NOMO-1 treated with dmso at 0.1 percent for 144 hours (cell line): Measurements from ENCODE around the gene LRRC18.

ENCODE experiments used
- DNase-seq: peaks from one replicate; lab custom pipeline; 2025; ENCODE audit not compliant: unreplicated experiment; lab: John Stamatoyannopoulos, UW

The LRRC18 gene

DNA sequence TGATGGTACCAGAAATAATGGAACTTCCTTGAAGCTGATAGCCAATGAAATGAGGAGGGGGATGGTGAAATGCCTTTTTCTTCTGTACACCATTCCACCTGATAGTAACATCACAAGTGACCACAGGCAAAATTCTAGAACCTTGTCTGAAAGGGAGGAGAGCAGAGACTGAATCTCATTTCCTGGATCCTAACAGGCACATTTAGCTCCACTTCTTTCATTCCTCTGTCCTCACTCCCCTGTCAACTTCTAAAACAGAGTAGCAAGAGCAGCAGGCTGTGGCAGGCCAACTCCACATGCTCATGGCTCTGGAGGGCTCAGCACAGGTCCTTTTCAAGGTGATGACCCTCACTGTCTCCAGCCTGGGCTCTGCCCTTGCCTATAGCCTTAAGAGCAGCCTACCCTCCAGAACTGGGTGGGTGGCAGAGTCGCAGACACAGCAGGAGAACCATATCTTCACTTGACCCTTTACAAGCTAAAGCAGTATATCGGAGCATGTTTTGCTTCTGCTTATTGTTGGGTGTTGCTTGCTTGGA lies at the start of gene LRRC18:
LRRC18 (minus strand) TSS at position 51 of the 536 bp plus-strand sequence. CDS start 25,685 bp downstream, outside the sequence.
- DNase-seq = no peak

DNA sequence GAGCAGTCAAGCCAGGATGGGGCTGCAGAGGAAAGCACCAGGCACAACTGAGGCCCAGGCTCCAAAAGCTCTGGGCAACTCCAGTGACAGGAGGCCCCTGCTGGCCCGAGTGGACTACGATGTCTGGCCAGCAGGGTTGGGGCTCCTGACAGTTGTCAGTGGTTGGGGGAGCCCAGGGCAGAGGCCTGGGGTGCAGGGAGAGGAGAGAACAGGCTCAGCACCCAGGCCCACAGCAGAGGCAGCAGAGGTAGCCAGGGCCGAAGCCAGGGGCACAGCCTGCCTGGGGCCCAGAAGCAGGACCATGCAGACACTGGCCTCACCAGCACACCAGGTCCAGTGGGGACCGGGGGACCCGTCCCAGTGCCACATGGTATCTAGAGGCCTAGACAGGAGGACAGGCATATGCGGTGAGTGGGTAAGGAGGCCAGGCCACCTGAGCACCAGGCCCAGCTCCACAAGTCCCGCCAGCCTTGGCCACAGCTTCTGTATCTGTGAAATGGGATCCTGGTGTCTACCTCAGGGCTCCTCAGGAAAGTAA lies 46.0 kb upstream of the LRRC18 start:
- no peak for DNase-seq

DNA sequence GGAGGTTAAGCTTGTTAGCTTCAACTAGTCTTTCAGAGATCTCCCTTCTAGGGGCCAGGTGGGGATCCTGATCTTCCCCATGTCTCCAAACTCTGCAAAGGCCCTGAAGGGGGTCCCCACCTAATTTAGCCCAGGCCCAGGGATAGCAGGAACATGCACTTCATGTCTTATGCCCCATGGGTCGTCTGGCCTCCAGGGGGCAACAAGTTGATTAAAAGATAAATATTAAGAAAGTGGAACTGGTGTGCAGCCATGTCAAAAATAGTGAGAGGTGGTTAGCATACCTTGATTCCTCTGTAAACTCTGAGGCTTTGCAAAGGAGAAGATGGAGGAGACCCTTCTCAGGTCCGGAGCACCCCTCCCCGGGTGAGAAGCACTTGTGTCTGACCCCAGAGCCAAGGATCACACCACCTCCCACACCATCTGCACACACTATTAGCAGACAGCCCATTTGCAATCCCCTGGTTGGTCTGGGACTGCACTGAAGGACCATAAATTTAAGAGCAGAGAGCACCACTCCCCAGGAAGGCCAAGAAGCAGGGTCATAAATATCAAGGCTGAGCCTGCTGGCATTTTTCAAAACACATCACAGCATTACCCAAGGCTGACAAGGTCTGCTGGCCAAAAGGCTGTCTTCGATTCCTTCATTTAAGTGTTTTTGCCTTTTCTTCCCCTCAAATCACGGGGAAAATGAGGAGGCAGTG lies 44.2 kb upstream of the LRRC18 start:
- DNase-seq = no peak

DNA sequence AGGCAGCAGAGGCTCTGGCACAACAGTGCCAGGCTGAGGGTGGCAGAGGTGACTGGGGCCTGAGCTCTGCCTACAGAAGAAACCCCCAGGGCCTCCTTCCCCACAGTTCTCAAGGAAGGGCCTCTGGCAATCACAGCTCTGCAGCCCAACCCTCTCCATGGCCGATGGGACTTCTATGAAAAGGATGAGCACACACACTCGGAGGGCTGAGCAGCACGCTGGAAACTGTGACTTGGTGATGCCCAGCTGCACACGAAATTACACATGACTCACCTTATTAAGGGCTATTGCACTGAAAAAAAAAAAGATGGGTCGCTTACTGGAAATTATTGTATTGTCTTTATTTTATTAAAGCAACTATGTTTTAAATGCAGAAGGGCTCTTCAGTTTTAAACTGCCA lies 42.9 kb upstream of the LRRC18 start:
- DNase-seq = no peak

DNA sequence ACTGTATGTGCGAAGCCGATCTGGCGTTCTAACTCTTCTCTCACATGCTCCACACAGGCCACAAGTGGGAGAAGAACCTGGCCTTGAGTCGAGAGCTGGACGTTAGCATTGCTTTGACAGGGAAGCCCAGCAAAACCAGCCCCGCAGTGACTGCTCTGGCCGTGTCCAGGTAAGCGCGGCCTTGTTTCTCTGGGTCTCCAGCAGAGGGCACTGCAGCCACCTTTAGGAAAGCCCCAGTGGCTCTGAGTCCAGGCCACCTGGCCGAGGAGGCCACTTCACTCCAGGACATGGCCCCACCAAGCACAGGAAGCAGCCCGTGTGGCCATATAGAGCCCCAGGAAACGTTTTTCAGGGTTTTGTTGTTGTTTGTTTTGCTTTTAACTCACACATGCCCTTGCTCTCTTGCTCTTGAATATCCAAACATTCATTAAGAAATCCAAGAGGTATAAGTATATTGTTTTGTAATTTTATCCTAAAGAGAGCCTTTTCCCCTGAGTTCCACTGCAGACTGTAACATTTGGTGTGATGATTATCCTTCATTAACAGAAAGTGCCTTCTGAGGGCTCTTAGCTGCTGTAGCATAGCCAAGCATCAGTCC lies 41.8 kb upstream of the LRRC18 start:
- DNase-seq = no peak

DNA sequence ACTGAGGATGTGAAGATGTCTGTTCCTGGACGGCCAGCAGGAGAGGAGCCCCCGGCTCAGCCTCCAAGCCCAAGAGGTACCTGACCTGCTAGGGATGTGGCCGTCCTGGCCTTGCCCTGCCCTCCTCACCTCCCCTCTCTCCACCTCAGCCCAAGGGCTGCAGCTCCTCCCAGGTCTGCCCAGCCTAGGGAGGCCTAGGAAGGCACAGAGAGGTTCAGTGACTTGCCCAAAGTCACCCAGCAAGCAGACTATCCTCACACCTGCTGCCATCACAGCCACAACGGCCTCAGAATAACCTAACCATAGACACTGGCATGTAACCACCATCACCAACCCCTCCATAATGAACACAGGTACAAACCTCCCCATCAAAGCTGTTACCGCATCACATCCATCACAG lies 38.7 kb upstream of the LRRC18 start:
- DNase-seq = no peak

DNA sequence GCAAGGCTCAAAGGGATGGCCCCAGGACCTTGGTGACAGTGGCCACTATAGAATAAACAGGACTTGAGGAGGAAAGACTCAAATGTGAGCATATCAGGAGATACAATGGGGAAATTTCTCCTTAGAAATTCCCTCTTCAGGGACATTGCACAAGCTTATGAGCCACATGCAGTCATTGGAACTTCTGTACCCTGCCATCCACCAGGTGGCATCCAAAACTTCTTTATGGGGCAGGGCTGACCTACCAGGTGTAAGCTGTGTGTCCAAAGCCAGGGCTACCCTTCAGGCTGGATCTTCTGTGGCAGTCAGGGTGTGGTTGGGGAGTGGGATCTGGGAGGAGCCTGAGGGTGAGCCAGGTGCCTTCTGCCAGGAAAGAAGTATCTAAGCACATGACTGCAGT lies 36.6 kb upstream of the LRRC18 start:
- no peak for DNase-seq

DNA sequence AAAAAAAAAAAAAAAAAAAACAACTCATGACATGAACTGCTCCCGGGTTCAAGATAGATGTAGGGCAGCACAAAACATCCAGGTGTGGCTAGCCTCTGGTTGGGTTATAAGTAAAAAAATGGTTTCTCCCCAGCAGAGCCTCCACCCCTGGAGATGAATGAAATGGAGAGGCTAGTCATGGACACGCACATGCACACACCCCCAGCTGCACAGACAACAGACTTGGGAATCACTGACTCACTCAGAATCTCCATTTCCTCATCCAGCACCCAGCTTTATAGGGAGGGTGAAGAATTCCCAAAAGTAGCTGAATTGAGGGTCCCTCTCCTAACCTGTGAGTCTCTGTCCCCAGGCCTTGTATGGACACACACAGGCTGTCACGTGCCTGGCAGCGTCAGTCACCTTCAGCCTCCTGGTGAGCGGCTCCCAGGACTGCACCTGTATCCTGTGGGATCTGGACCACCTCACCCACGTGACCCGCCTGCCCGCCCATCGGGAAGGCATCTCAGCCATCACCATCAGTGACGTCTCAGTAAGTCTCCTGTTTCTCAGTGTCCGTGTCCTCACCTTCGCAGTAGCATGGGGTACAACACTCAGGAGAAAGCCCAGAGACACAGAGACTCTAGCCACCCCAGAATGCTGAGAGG lies 35.0 kb upstream of the LRRC18 start:
- no peak for DNase-seq

DNA sequence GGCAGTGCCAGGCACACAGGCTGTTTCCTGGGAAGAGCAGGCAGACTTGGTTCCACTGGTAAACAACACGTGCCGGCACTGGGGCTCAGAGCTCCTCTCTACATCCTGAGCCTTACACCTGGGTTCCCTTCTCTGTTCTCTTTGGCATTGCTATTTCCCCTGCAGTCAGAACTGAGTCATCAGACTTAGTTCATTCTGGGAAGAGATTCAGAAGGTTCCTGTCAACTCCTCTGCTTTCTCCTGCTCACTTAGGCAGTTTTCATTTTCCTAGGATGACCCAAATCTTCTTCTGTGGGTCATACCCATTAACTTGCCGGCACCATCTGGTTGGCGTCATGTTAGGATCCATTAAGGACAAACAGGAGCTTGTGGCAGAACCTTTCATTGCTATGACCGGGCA lies 33.4 kb upstream of the LRRC18 start:
- no peak for DNase-seq

DNA sequence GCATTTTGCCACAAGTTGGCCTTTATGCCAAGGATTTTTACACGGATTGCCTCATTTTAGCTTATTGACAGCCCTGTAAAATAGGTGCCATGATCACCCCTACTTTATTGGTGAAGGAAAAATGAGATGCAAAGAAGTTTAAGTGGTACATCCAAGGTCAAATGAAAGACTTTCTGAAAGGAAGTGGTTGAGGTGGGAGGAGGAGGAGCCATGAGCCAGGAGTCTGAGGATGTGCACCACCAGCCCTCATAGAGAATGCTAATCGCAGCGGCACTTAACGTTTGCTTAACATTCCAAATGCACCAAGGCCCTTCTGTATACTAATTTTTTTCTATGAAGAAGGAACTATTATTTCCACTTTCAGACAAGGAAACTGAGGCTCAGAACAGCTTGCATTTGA lies 31.0 kb upstream of the LRRC18 start:
- DNase-seq = no peak

DNA sequence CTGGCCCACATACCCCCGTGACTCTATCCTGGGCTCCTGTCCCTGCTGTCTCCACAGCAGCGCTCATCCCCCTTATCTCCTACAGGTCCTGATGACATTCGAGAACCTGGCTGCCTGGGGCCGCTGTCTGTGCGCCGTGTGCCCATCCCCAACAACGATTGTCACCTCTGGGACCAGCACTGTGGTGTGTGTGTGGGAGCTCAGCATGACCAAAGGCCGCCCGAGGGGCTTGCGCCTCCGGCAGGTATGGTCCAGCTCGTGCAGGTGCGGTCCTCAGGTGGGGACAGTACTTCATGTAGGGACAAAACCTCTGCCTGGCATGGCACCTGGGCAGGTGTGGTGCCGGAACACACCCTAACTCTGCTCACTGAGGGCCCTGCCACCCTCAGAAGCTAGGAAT lies 30.4 kb upstream of the LRRC18 start:
- no peak for DNase-seq

DNA sequence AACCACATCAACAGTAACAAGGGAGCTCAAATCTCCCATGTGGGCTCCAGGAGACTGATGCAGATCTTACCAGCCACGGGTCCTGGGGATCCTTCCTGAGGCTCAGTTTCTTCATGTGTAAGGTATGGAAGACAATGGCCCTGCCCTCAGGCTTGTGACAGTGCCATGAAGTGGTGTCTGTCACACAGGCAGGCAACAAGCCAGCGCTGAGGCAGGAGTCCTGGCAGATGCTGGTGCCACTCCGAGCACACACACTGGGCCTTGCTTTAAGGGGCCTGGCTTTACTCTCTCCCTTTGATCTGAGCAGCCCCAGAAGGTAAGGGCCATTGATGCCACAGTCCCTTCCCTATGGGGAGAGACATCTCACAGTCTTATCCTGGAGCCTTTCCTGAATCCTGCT lies 28.4 kb upstream of the LRRC18 start:
- DNase-seq = no peak

DNA sequence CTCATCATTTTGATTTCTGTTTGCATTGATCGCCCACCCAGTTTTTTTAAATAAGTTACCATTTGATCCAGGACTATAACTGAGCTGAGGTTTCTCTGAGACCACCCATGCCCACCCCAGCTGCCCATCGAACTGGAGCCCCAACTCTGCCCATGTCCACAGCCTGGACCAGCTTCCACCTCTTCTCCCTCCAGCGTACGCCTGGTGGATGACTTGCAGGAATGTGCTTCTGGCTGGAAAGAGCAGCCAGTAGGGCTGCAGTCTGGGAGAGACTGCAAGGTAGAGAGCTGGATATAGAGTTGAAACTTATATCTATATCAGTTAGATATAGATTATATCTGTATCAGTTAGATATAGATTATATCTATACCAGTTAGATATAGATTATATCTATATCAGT lies 25.8 kb upstream of the LRRC18 start:
- DNase-seq = no peak

DNA sequence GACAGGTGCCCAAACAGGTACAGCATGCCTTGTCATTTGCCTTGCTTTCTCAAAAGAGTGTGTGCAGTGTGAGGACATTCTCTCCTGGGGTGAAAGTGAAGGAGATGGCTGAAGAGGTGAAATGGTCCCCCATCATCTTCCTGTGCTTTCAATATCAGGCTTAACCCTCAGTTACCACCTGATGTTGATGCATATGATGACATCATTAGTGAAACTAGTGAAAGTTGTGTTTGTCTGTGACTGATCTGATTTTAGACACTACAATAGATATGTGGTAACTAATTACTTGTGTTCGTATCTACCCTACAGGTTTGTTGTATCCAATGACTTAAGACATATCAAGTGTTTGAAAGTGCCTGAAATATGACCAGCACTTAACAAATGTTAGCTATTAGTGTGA lies 24.4 kb upstream of the LRRC18 start:
- DNase-seq = no peak

DNA sequence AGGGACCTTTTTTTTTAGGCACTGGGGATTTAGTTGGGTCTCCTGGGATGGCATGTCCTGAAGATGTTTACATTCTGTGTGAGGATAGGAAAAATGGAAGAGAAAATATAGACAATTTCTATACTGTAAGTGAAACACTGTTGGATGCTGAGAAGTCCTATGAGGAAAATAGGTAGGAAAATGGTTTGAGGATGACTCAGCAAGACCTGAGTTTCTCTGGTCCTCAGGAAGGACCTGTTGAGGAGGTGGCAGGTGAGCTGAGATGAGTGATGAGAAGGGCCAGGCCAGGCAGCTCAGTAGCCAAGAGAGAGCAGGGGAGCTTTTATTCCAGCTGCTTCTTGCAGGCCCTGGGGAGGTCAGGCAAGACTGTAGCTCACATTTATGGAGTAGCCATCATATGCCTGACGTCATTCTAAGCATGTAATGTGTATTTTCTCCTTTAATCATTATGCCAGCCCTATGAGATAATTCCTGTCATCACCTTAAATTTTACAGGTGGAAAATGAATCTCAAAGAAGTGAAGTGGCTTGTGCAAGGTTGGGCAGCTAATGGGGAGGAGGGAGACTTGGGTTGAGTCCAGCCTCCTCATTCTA lies 19.1 kb upstream of the LRRC18 start:
- DNase-seq = no peak

DNA sequence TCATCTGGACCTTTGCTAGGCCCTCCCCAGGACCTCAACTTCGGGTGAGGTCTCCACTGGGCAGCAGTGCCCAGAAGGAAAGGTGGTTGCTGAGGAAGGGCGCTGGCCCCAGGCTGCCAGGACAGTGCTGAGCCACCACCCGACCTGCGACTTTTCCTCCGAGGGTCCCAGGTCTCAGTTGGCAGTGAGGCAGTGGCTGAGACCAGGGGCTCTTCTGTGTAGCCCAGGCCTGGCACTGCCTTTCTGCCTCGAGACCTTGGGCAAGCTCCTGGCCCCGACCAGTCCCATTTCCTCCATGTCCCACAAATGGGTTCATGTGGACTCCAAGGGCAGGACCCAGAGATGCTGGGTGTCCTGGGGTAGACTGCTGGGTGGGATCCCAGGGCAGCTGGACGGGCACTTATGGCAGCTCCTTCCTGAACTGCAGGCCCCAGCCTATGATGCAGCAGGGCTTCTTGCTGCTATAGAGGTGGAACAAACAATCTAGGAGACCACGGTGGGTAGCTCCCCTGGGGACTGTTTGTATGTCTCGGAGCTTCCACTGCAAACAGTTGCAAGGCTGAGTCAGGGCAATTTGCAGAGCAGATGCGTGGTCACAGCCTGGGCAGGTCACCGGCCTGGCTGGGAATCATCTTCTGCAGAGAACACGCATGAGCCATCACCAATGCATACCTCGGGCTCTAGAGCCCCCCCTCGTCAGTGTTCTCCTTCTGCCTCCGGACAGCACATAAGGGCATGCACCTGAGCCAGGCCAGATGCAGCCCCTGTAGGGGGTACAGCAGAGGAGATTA lies 17.9 kb upstream of the LRRC18 start:
- no peak for DNase-seq

DNA sequence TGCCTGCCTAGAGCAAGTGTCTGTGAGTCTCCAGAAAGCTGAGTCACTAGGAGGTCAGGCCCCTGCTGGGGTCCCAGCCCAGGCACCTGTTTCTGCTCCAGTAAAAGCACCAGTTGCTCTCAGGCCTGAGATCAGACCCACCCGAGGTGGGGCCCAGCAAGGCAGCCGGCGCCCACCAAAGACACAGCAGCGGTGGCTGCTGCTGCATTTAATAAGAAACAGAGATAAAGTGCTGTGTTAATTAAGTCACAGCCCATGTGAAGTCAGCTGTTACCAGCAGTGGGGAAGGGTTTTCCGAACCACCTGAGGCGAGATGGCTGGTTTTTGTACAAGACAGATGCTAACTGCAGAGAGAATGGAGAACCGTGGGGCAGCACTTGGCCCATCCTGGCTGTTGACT lies 12.1 kb upstream of the LRRC18 start:
- DNase-seq = no peak

DNA sequence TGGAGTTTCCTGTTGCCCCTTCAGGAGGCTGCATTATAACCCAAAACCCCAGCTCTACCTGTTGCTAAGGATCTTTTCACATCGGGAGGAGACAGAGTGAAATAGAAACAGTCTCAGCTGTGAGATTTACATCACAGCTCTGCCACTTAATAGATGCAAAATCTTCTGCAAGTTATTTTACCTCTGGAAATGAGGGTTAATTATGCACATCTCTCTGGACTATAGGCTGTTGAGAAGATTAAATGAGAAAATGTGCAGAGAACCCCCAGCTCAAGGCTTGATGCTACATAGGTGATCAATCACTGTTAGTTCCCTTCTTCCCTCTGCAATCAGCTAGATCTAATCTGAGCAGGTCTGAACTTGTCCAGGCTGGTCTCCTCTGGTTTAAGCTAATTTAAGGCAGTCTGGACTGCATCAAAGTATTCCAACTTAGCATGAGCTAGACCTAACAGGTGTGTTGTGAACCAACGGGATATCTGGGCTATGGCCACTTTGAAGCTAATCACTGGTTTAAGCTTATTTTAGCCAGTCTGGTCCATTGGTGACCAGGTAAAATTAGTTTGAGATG lies 8.9 kb upstream of the LRRC18 start:
- DNase-seq = no peak

DNA sequence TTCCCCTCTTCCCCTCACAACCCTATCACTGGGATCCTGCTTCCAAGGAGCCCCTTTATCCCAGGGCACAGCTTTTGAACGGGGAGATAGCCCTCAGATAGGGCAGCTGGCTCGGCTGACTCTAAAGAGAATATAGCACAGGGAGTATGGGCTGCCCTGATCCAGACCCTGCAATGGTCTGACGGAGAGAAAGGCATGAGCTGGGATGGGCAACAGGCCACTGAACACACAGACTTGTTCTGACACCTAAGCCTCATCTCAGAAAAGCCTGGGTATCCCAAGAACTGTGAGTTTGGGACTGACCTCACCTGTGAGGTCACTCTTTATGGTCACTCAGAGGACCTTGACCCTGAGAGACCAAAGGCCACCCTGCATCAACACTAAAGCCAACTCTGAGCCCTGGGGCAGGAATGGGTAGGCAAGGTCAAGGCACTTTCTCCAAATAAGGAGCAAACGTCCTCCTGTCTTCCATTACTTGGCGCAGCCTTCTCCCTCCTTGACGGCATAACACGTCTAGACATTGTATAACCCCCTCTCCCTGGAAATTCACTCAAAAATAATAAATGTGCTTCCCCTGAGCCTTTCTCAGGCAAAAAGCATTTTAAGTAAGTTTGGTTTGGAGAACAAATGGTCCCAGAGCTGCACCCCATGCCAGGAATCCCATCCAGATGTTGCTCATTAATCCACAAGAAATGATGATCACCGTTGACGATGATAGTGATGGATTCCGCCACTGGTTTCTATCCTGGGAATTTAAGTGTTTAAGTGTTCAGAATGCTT lies 8.2 kb upstream of the LRRC18 start:
- no peak for DNase-seq
